ENCODE measurements around the gene JCHAIN.
"Not testable (repeated sequence)": the region's sequence is repeated elsewhere in the genome, so short reads cannot be mapped to it uniquely, and the experiment has no call there.

Gene JCHAIN

GRCh38 chr4:70704215-70704930 is 38.1 kb upstream of the JCHAIN start:
- Histone ChIP-seq H3K27me3 (ENCODE audit: insufficient read depth, low read depth) (no peaks in the 10 kb centered on the region), H2AFZ (ENCODE audit: low read depth) (peak overlapping the region; percentile 51), H3K4me2 (peak overlapping the region; percentile 64), H3K36me3 (ENCODE audit: insufficient read depth) (no peaks in the 10 kb centered on the region), H3K4me3 (IDR thresholded peaks at IDR 0.05; ENCODE audit: insufficient read depth, low read depth, low read length) (no peak overlapping the region), H3K27ac (peak overlapping the region; percentile 62), H3K9ac (peak overlapping the region; percentile 71; the same call in 1 of the 2 replicates), H4K20me1 (ENCODE audit: insufficient read depth) (no peaks in the 10 kb centered on the region), H3K4me1 (ENCODE audit: low read depth, poor library complexity, severe bottlenecking) (peaks cover 32% of the 10 kb centered on the region), H3K79me2 (ENCODE audit: insufficient read depth, low read depth) (peaks cover 40% of the 10 kb centered on the region)
- TF ChIP-seq CTCF (conservative IDR thresholded peaks at IDR 0.05; ENCODE audit: low read depth, low read length): peak; percentile 60

GRCh38 chr4:70703619-70704214 is 37.4 kb upstream of the JCHAIN start:
- peaks cover 32% of the 10 kb centered on the region for H3K4me1 ChIP-seq (ENCODE audit: low read depth, poor library complexity, severe bottlenecking)
- TF ChIP-seq CTCF (conservative IDR thresholded peaks at IDR 0.05; ENCODE audit: low read depth, low read length): no peak
- H3K79me2 ChIP-seq (ENCODE audit: insufficient read depth, low read depth): peaks cover 33% of the 10 kb centered on the region
- H3K9ac ChIP-seq: peak overlapping the region; percentile 71; the same call in 1 of the 2 replicates
- H3K36me3 ChIP-seq (ENCODE audit: insufficient read depth): no peaks in the 10 kb centered on the region
- H3K4me2 ChIP-seq: peak overlapping the region; percentile 64
- H3K4me3 ChIP-seq (IDR thresholded peaks at IDR 0.05; ENCODE audit: insufficient read depth, low read depth, low read length): no peak overlapping the region
- peak overlapping the region; percentile 51 for H2AFZ ChIP-seq (ENCODE audit: low read depth)
- peak overlapping the region; percentile 62 for H3K27ac ChIP-seq
- no peaks in the 10 kb centered on the region for H4K20me1 ChIP-seq (ENCODE audit: insufficient read depth)
- H3K27me3 ChIP-seq (ENCODE audit: insufficient read depth, low read depth): no peaks in the 10 kb centered on the region

- not testable (repeated sequence) for H3K36me3 ChIP-seq (ENCODE audit: insufficient read depth); H2AFZ ChIP-seq (ENCODE audit: low read depth); H3K27me3 ChIP-seq (ENCODE audit: insufficient read depth, low read depth); H3K27ac ChIP-seq; H3K4me3 ChIP-seq (IDR thresholded peaks at IDR 0.05; ENCODE audit: insufficient read depth, low read depth, low read length); H3K9ac ChIP-seq; H4K20me1 ChIP-seq (ENCODE audit: insufficient read depth)
- Histone ChIP-seq H3K79me2 (ENCODE audit: insufficient read depth, low read depth) (peaks cover 22% of the 10 kb centered on the region), H3K4me2 (peak overlapping the region; percentile 64; the same call in 1 of the 2 replicates), H3K4me1 (ENCODE audit: low read depth, poor library complexity, severe bottlenecking) (peaks cover 27% of the 10 kb centered on the region)
Observed at GRCh38 chr4:70702592-70702991, 36.3 kb upstream of the JCHAIN start.

- no peak for TF ChIP-seq CTCF (conservative IDR thresholded peaks at IDR 0.05; ENCODE audit: low read depth, low read length)
- Histone ChIP-seq H2AFZ (ENCODE audit: low read depth) (no peak overlapping the region), H3K4me2 (no peak overlapping the region)
Observed at GRCh38 chr4:70701271-70701670, 35.0 kb upstream of the JCHAIN start.

GRCh38 chr4:70700712-70701111 is 34.4 kb upstream of the JCHAIN start:
- Histone ChIP-seq H4K20me1 (ENCODE audit: insufficient read depth) (no peaks in the 10 kb centered on the region), H3K9ac (no peak overlapping the region), H2AFZ (ENCODE audit: low read depth) (no peak overlapping the region), H3K4me1 (ENCODE audit: low read depth, poor library complexity, severe bottlenecking) (peaks cover 13% of the 10 kb centered on the region), H3K27ac (no peak overlapping the region), H3K4me3 (IDR thresholded peaks at IDR 0.05; ENCODE audit: insufficient read depth, low read depth, low read length) (no peak overlapping the region), H3K79me2 (ENCODE audit: insufficient read depth, low read depth) (peaks cover 3% of the 10 kb centered on the region; the same call in 1 of the 2 replicates), H3K36me3 (ENCODE audit: insufficient read depth) (no peaks in the 10 kb centered on the region), H3K27me3 (ENCODE audit: insufficient read depth, low read depth) (no peaks in the 10 kb centered on the region), H3K4me2 (no peak overlapping the region)
- no peak for TF ChIP-seq CTCF (conservative IDR thresholded peaks at IDR 0.05; ENCODE audit: low read depth, low read length)

More at GRCh38 chr4:70701271-70701670, 35.0 kb upstream of the JCHAIN start:
- no peak overlapping the region for H3K4me3 ChIP-seq (IDR thresholded peaks at IDR 0.05; ENCODE audit: insufficient read depth, low read depth, low read length)
- peaks cover 14% of the 10 kb centered on the region for H3K4me1 ChIP-seq (ENCODE audit: low read depth, poor library complexity, severe bottlenecking)
- no peaks in the 10 kb centered on the region for H3K36me3 ChIP-seq (ENCODE audit: insufficient read depth)
- no peak overlapping the region for H3K9ac ChIP-seq
- H4K20me1 ChIP-seq (ENCODE audit: insufficient read depth): no peaks in the 10 kb centered on the region
- no peak overlapping the region for H3K27ac ChIP-seq
- no peaks in the 10 kb centered on the region for H3K27me3 ChIP-seq (ENCODE audit: insufficient read depth, low read depth)
- peaks cover 9% of the 10 kb centered on the region for H3K79me2 ChIP-seq (ENCODE audit: insufficient read depth, low read depth)

GRCh38 chr4:70698435-70698834 is 32.1 kb upstream of the JCHAIN start:
- not testable (repeated sequence) for H3K4me2 ChIP-seq; H3K27me3 ChIP-seq (ENCODE audit: insufficient read depth, low read depth); H2AFZ ChIP-seq (ENCODE audit: low read depth); H3K9ac ChIP-seq; H4K20me1 ChIP-seq (ENCODE audit: insufficient read depth); H3K79me2 ChIP-seq (ENCODE audit: insufficient read depth, low read depth); H3K27ac ChIP-seq; H3K36me3 ChIP-seq (ENCODE audit: insufficient read depth); H3K4me3 ChIP-seq (IDR thresholded peaks at IDR 0.05; ENCODE audit: insufficient read depth, low read depth, low read length)
- peaks cover 11% of the 10 kb centered on the region for H3K4me1 ChIP-seq (ENCODE audit: low read depth, poor library complexity, severe bottlenecking)

- H3K27ac ChIP-seq; H3K36me3 ChIP-seq (ENCODE audit: insufficient read depth); H3K4me3 ChIP-seq (IDR thresholded peaks at IDR 0.05; ENCODE audit: insufficient read depth, low read depth, low read length); H3K27me3 ChIP-seq (ENCODE audit: insufficient read depth, low read depth); H2AFZ ChIP-seq (ENCODE audit: low read depth); H3K9ac ChIP-seq; H4K20me1 ChIP-seq (ENCODE audit: insufficient read depth); H3K4me2 ChIP-seq: not testable (repeated sequence)
- peaks cover 34% of the 10 kb centered on the region for H3K4me1 ChIP-seq (ENCODE audit: low read depth, poor library complexity, severe bottlenecking)
- H3K79me2 ChIP-seq (ENCODE audit: insufficient read depth, low read depth): peaks cover 36% of the 10 kb centered on the region
Observed at GRCh38 chr4:70694633-70695032, 28.3 kb upstream of the JCHAIN start.

Measured in KMS-11 (cell line).